Vagina (tissue), 2 donors: ENCODE measurements around the gene RASSF6. TPM values are rescaled to one million over a fixed set of nuclear protein-coding genes. Genes with fewer than 3 reads are reported as not detected.

Experiments
- DNase-seq, 2 donors: peaks; one replicate each; pipeline ENCODE4 v3.0.0-alpha.2; 2017; ENCODE audit errors: extremely low spot score in 2 of 2
- H3K27ac ChIP-seq: fragments of 200-600 bp; sonication (generic); one replicate; pipeline ENCODE4 v1.5.1; 2019
- H3K27me3 ChIP-seq: fragments of 200-600 bp; sonication (generic); one replicate; pipeline ENCODE4 v1.5.1; 2019
- H3K36me3 ChIP-seq, 2 donors: fragments of 200-600 bp; sonication (generic); one replicate each; pipeline ENCODE4 v1.5.1; 2017 to 2019
- H3K4me1 ChIP-seq: fragments of 200-600 bp; sonication (generic); one replicate; pipeline ENCODE4 v1.5.1; 2019
- H3K4me3 ChIP-seq, 2 donors: fragments of 200-600 bp; sonication (generic); 1 replicate in 1 of 2; 2 replicates in 1 of 2; pipeline ENCODE4 v1.5.1; 2016 to 2019
- H3K9me3 ChIP-seq: fragments of 200-600 bp; sonication (generic); one replicate; pipeline ENCODE4 v1.5.1; 2019
- POLR2A ChIP-seq, 2 donors: fragments of 450-650 bp; IDR thresholded peaks; one replicate each; pipeline ENCODE4 v1.6.1; 2017; ENCODE audit warnings: antibody characterized with exemption in 2 of 2, mild to moderate bottlenecking in 2 of 2, moderate library complexity in 2 of 2
- POLR2AphosphoS5 ChIP-seq, 2 donors: sonication (generic); formaldehyde crosslinking; IDR thresholded peaks; one replicate each; pipeline ENCODE4 v1.9.0; 2017; ENCODE audit warnings: antibody characterized with exemption in 2 of 2, mild to moderate bottlenecking in 2 of 2, low read depth in 1 of 2; ENCODE audit not compliant: insufficient read depth in 1 of 2
- intact Hi-C: fragments of 100-400 bp; cut with DNase I; formaldehyde crosslinking; loops from one replicate; pipeline ENCODE4 v1.15.1; 2023
- total RNA-seq: library from RNA; depleted of rRNA; stranded (reverse); fragments of >200 nt; gene quantifications from one replicate; pipeline ENCODE4 v1.2.3, GENCODE V29; 2016
- TF ChIP-seq, protein P1 (sequence below), 3 experiments: fragments of 450-650 bp in 2 of 3; fragments of 200-600 bp in 1 of 3; sonication (generic) in 1 of 3; IDR thresholded peaks; one replicate each; pipeline ENCODE4 v1.5.1; 2017 to 2019; ENCODE audit warnings: antibody characterized with exemption in 3 of 3, mild to moderate bottlenecking in 2 of 3, moderate library complexity in 2 of 3

The RASSF6 gene
- total RNA-seq, 1 donor from 2014 or later, result 16.9 TPM

DNA sequence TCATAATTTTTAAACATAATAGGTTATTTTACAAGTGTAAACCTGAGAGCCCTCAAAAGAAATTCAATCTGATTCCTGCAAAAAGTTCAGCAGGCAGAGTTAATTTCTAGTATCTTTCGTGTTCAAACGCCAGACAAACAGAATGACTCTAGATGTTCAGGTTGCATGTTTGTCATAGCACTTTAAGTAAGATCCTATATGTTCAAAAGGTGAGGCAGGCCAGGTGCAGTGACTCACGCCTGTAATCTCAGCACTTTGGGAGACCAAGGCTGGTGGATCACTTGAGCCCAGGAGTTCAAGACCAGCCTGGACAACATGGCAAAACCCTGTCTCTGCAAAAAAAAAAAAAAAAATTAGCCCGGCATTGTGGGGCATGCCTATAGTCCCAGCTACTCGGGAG, 1.1 kb upstream of the RASSF6 start:
- no peaks in the 10 kb centered on the region for H3K27me3 ChIP-seq
- H3K9me3 ChIP-seq, result no peaks in the 10 kb centered on the region
- no peaks in the 10 kb centered on the region for H3K36me3 ChIP-seq
- TF ChIP-seq POLR2AphosphoS5 (IDR thresholded peaks at IDR 0.05; ENCODE audit: insufficient read depth in 1 of 2, low read depth in 1 of 2) (no peak), POLR2A (IDR thresholded peaks at IDR 0.05) (no peak)
- TF ChIP-seq, protein P1, sequence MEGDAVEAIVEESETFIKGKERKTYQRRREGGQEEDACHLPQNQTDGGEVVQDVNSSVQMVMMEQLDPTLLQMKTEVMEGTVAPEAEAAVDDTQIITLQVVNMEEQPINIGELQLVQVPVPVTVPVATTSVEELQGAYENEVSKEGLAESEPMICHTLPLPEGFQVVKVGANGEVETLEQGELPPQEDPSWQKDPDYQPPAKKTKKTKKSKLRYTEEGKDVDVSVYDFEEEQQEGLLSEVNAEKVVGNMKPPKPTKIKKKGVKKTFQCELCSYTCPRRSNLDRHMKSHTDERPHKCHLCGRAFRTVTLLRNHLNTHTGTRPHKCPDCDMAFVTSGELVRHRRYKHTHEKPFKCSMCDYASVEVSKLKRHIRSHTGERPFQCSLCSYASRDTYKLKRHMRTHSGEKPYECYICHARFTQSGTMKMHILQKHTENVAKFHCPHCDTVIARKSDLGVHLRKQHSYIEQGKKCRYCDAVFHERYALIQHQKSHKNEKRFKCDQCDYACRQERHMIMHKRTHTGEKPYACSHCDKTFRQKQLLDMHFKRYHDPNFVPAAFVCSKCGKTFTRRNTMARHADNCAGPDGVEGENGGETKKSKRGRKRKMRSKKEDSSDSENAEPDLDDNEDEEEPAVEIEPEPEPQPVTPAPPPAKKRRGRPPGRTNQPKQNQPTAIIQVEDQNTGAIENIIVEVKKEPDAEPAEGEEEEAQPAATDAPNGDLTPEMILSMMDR (IDR thresholded peaks at IDR 0.05), result no peak
- no peak for DNase-seq
- H3K4me3 ChIP-seq, result no peak overlapping the region
- H3K27ac ChIP-seq, result no peak overlapping the region
- no peaks in the 10 kb centered on the region for H3K4me1 ChIP-seq
- intact Hi-C loops, result no loop called here

DNA sequence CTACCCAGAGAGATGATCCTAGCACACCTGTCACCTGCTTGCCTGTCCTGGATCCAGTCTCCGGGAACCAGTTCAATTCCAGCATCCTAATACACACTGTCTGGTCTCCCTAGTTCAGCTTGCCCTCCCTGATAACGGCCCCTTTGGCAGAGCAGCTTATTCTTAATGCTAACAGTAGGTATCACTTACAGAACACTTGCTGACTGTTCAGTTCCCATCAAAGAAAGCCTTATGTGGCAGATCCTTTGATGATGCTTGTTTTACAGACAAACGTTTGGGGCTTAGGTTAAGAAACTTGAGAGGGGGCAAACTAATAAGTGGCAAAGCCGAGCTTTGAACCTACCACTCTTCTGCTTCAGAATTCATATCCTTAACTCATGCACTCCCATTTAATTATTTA, 890 bp downstream of the RASSF6 start:
- Histone ChIP-seq H3K9me3 (no peaks in the 10 kb centered on the region), H3K27me3 (no peaks in the 10 kb centered on the region), H3K36me3 (no peaks in the 10 kb centered on the region), H3K4me1 (no peaks in the 10 kb centered on the region), H3K4me3 (no peak overlapping the region), H3K27ac (no peak overlapping the region)
- no peak for TF ChIP-seq POLR2AphosphoS5 (IDR thresholded peaks at IDR 0.05; ENCODE audit: insufficient read depth in 1 of 2, low read depth in 1 of 2)
- TF ChIP-seq, protein P1 (IDR thresholded peaks at IDR 0.05), result no peak
- TF ChIP-seq POLR2A (IDR thresholded peaks at IDR 0.05), result no peak
- DNase-seq, result no peak
- intact Hi-C loops, result no loop called here

DNA sequence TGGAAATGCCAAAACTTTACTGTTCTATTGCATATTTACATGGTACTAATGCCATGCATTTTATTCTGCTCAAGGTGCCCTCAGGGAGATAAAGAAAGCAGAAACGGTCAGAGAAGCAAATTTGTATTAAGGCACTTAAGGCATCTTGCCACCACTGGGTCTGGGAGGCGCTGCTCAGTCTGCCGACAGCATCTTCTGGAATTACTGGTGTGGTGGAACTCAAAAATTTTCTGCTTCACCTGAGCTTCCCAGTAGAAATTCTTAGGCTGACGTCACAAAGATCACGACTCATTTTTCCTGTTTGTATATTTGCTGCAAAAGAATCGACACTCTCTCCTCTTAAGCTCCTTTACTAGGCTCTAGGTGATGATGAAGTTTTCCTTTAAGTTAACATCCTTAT, 3.0 kb downstream of the RASSF6 start:
- intact Hi-C loops, result no loop called here
- H3K27me3 ChIP-seq, result no peaks in the 10 kb centered on the region
- no peak overlapping the region for H3K27ac ChIP-seq
- no peak overlapping the region for H3K4me3 ChIP-seq
- no peak for DNase-seq
- no peaks in the 10 kb centered on the region for H3K4me1 ChIP-seq
- no peaks in the 10 kb centered on the region for H3K9me3 ChIP-seq
- no peaks in the 10 kb centered on the region for H3K36me3 ChIP-seq
- TF ChIP-seq, protein P1 (IDR thresholded peaks at IDR 0.05), result no peak
- TF ChIP-seq POLR2AphosphoS5 (IDR thresholded peaks at IDR 0.05; ENCODE audit: insufficient read depth in 1 of 2, low read depth in 1 of 2) (no peak), POLR2A (IDR thresholded peaks at IDR 0.05) (no peak)

DNA sequence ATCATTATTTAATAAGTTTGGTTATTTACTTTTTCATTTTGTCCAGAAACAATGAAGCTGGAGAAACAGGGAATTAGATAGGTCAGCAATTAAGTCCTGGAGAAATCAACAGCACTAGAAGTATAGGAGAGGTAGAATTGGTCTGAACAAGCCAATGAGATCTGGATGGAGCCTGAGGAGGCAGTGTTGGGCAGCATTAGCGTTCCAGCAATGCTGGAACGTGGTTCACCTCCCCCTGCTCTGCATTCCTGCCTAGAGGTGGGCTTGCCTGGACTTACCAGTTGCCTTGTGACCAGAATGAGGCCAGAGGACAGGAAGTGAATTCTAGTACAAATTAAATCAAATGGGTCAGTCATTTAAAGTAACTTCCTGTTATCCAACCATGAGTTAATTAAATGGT, 4.6 kb downstream of the RASSF6 start:
- DNase-seq, result no peak
- Histone ChIP-seq H3K36me3 (no peaks in the 10 kb centered on the region), H3K4me3 (no peak overlapping the region), H3K9me3 (no peaks in the 10 kb centered on the region), H3K4me1 (peaks cover 5% of the 10 kb centered on the region), H3K27me3 (no peaks in the 10 kb centered on the region), H3K27ac (no peak overlapping the region)
- intact Hi-C loops, result no loop called here
- TF ChIP-seq POLR2AphosphoS5 (IDR thresholded peaks at IDR 0.05; ENCODE audit: insufficient read depth in 1 of 2, low read depth in 1 of 2), result no peak
- TF ChIP-seq POLR2A (IDR thresholded peaks at IDR 0.05), result no peak
- TF ChIP-seq, protein P1 (IDR thresholded peaks at IDR 0.05), result no peak

DNA sequence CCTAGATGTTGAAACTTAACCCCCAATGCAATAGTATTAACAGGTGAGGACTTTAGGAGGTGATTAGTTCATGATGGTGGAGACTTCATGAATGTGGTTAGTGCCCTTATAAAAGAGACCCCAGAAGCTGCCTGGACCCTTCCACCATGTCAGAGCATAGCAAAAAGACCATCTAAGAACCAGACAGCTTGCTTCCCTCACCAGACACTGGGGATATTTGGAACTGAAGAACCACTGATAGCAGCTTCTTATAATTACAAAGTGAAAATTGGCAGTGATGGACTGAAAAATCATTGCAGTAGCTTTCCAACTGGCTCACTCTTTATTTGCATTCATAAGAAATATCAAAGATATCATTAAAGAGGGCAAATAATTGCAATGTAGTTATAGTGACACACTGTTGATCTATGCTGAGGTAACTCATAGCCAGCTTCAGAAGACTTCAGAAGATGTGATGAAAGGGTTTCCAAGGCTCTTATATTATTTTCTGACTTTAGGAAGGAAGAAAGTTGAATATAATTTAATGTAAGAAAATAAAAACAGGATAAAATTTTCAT, 5.8 kb downstream of the RASSF6 start:
- no peaks in the 10 kb centered on the region for H3K36me3 ChIP-seq
- H3K4me3 ChIP-seq, result no peak overlapping the region
- no peaks in the 10 kb centered on the region for H3K27me3 ChIP-seq
- TF ChIP-seq POLR2AphosphoS5 (IDR thresholded peaks at IDR 0.05; ENCODE audit: insufficient read depth in 1 of 2, low read depth in 1 of 2) (no peak), POLR2A (IDR thresholded peaks at IDR 0.05) (no peak)
- TF ChIP-seq, protein P1 (IDR thresholded peaks at IDR 0.05), result no peak
- no peak for DNase-seq
- H3K27ac ChIP-seq, result no peak overlapping the region
- H3K9me3 ChIP-seq, result no peaks in the 10 kb centered on the region
- peaks cover 16% of the 10 kb centered on the region for H3K4me1 ChIP-seq
- intact Hi-C loops, result no loop called here
